Activated naive CD4-positive, alpha-beta T cell treated with anti-CD3 and anti-CD28 coated beads, Interleukin-2, amount 50 U/mL, for 72 hours (primary cell): ENCODE measurements around the gene APBA1. TPM values are rescaled to one million over a fixed set of nuclear protein-coding genes. Genes with fewer than 3 reads are reported as not detected.
"Not testable (repeated sequence)": the region's sequence is repeated elsewhere in the genome, so short reads cannot be mapped to it uniquely, and the experiment has no call there.

Experiments used
- ATAC-seq, 2 donors: fragments of 150-1000 bp; cut with Tn5 transposase; 2 replicates each; pipeline ENCODE4 v1.10.0; 2021; ENCODE audit warnings: mild to moderate bottlenecking in 2 of 2, moderate library complexity in 2 of 2
- DNase-seq, 2 donors: peaks; one replicate each; pipeline ENCODE4 v3.0.0; 2021 to 2022; ENCODE audit warnings: low spot score in 2 of 2
- H3K27ac Mint-ChIP-seq, 2 donors: one replicate each; pipeline ENCODE4 v1.8.0; 2022; ENCODE audit warnings: mild to moderate bottlenecking in 2 of 2, mixed read lengths in 2 of 2
- H3K36me3 Mint-ChIP-seq, 2 donors: one replicate each; pipeline ENCODE4 v1.8.0; 2022; ENCODE audit warnings: mixed read lengths in 2 of 2
- H3K9me3 Mint-ChIP-seq, 2 donors: one replicate each; pipeline ENCODE4 v1.8.0; 2022; ENCODE audit warnings: mixed read lengths in 2 of 2
- total RNA-seq, 2 donors: library from RNA; stranded (reverse); gene quantifications; one replicate each; pipeline ENCODE4 v1.2.3, GENCODE V29; 2022

Gene APBA1
- total RNA-seq, 2 donors from 2014 or later, result 4.2 TPM; not detected in 1

DNA sequence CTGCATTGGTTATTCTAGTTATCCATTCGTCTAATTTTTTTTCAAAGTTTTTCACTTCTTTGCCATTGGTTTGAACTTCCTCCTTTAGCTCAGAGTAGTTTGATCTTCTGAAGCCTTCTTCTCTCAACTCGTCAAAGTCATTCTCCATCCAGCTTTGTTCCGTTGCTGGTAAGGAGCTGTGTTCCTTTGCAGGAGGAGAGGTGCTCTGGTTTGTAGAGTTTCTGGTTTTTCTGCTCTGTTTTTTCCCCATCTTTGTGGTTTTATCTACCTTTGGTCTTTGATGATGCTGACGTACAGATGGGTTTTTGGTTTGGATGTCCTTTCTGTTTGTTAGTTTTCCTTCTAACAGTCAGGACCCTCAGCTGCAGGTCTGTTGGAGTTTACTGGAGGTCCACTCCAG, 232.5 kb downstream of the APBA1 start:
- not testable (repeated sequence) for ATAC-seq, DNase-seq, H3K9me3 Mint-ChIP-seq, H3K36me3 Mint-ChIP-seq, H3K27ac Mint-ChIP-seq

DNA sequence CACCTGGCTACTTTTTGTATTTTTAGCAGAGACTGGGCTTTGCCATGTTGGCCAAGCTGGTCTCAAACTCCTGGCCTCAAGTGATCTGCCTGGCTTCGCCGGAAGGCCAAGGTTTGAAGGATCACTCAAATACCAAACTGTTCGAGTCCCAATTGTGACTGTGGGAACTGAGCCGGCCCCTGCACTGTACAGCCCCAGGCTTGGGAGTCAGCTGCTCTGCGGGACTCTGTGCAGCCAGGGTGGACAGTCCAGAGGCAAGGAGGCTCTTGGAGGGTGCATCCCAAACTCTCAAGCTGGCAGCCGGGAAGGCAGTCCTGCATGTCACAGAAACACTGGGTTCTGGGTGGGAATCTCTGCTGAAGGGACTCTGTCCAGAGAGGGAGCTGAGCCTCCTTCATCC, 238.2 kb downstream of the APBA1 start:
- Mint-ChIP-seq H3K9me3 (no peaks in the 10 kb centered on the region), H3K36me3 (no peaks in the 10 kb centered on the region), H3K27ac (no peak overlapping the region)
- no peak for ATAC-seq
- DNase-seq, result no peak

DNA sequence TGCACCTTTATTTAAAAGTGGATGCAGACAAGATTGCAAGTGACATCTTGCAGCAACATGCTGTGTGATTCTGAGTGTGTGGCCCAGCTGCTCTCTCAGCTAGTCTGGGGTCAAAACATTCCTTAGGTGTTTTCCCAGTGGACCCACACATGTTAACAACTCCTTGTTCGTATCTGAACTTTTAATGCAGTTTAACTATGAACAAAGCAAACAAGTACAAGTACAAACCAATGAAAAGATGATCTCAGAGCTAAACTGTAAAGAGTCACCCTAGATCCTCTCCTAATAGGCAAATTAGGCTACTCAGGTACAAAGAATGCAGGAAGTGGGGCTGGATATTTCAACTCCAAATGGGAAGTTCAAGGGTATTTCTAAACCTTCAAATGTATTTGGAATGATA, 238.8 kb downstream of the APBA1 start:
- DNase-seq (no peak), ATAC-seq (no peak)
- Mint-ChIP-seq H3K9me3 (no peaks in the 10 kb centered on the region), H3K27ac (no peak overlapping the region), H3K36me3 (no peaks in the 10 kb centered on the region)

DNA sequence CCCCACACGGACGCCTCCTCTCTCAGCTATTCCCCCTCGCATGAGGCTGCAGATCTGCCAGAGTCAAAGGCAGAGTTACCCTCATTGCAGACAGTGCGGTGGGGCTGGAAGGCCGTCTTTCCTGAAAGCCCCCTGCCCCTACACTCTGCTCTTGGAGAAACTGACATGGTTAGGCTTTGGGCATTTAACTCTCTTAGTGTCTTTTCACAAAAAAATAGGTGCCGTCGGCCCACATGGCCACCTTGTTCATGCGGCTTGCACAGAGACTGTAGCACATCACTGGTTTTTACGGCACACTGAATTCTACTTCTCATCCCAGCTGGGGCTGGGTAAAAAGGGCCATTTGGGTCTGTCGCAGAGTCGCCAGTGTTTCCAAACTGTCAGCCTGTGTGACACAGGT, 239.5 kb downstream of the APBA1 start:
- Mint-ChIP-seq H3K27ac (no peak overlapping the region), H3K9me3 (no peaks in the 10 kb centered on the region), H3K36me3 (no peaks in the 10 kb centered on the region)
- ATAC-seq, result no peak
- no peak for DNase-seq

DNA sequence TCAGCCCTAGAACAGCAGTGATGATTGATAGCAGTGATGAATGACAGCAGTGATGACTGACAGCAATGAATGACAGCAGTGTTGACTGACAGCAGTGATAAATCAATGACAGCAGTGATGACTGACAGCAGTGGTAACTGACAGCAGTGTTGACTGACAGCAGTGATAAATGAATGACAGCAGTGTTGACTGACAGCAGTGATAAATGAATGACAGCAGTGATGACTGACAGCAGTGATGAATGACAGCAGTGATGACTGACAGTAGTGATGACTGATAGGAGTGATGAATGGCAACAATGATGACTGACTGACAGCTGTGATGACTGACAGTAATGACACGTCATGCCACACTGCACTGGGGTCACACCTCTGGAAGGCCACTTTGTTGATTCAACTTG, 240.4 kb downstream of the APBA1 start:
- ATAC-seq, result peak in 1 of 2 donors; percentile 37
- no peaks in the 10 kb centered on the region for H3K36me3 Mint-ChIP-seq
- no peak for DNase-seq
- no peak overlapping the region for H3K27ac Mint-ChIP-seq
- H3K9me3 Mint-ChIP-seq, result no peaks in the 10 kb centered on the region

DNA sequence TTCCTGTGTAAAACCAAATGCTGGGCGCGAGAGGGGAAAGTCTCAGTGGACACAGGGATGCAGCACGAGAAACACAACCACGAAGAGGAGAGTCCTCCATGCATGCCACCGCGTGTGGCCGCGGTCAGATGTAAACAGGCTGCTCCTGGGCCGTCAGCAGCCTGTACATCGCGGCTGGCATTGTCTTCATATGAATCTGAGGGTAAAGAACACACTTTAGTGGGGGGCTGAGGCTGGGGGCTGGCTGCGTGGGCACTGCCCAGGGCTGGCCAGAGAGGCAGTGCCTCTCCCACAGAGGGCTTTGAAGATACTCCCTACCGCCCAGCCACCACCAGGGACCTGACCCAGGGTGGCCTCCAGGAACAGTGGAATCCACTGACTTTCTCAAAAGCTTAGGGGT, 241.0 kb downstream of the APBA1 start:
- DNase-seq, result no peak
- Mint-ChIP-seq H3K9me3 (no peaks in the 10 kb centered on the region), H3K36me3 (no peaks in the 10 kb centered on the region), H3K27ac (no peak overlapping the region)
- no peak for ATAC-seq

DNA sequence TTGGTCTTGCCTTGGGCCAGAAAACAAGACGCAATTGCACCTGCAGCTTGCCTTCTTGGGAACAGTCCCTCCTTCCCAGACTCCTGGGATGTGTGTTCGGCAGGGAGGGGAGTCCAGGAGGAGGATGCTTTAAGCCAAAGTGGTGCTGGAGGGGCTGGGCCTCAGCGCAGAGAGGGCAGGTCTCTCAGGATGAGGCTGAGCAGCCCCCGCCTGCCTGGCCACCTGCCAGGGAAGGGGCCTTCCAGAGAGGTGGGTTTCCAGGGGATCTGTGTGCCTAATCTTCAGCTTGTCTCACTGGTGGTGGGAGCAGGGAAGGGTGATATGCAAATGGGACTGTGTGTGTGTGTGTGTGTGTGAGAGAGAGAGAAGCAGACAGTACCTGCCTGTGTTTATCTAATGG, 242.0 kb downstream of the APBA1 start:
- H3K9me3 Mint-ChIP-seq, result no peaks in the 10 kb centered on the region
- DNase-seq (no peak), ATAC-seq (no peak)
- no peaks in the 10 kb centered on the region for H3K36me3 Mint-ChIP-seq
- H3K27ac Mint-ChIP-seq, result peak overlapping the region in 1 of 2 donors; percentile 2

DNA sequence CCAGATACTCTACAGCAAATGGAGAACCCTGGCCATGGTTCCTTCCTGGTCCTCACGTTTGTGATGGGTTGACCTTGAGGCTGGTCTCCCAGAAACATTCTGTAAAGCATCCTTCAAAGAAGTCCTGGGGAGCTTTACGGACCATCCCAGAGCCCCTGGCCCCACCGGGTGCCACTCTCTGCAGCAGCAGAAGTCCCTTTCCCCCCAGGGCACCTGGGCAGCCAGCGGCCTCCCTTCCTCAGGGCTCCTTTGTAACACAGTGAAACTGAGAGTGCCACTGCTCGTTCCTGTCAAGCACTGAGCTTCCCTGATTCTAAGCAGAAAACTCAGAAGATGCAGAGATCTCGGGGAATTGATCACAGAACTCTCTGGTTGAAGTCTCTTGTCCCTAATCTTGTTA, 242.9 kb downstream of the APBA1 start:
- Mint-ChIP-seq H3K27ac (no peak overlapping the region), H3K36me3 (no peaks in the 10 kb centered on the region), H3K9me3 (no peaks in the 10 kb centered on the region)
- DNase-seq, result no peak
- ATAC-seq, result no peak

DNA sequence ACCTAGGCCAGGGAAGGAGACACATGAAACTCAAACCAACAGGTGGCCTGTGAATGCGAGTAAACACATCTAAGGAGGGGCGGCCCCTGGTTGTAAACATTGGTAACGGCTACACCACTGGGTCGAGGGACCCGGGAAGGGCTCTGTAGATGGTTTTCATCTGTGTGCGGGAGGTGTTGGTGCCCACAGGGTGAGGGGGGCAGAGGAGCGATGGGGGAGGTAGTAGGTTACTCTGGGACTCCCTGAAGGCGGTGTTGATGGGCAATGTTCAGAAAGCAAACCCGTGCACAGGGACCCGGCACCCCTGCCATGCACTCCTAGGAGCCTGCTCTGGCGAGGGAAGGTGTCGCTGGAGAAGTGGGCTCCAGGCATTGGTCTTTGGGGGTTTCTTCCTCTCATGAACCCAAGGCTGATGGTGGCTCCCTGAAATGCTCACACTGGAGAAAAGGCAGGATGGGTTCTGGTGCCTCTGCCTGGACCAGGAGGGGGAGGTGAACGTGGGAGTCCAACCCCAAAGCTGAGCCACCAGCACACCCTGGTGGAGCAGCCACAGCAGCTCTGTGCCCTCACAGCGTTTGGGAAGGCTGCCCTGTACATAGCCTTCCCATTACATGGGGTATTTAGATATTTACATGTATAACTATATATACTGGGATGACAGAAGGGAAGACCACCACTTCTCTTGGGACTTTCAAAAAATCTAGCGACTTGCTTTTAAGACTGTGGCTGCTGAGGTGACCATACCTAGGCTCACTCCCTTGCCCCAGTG, 244.0 kb downstream of the APBA1 start:
- DNase-seq, result no peak
- H3K36me3 Mint-ChIP-seq, result no peaks in the 10 kb centered on the region
- no peaks in the 10 kb centered on the region for H3K9me3 Mint-ChIP-seq
- ATAC-seq, result no peak
- no peak overlapping the region for H3K27ac Mint-ChIP-seq

DNA sequence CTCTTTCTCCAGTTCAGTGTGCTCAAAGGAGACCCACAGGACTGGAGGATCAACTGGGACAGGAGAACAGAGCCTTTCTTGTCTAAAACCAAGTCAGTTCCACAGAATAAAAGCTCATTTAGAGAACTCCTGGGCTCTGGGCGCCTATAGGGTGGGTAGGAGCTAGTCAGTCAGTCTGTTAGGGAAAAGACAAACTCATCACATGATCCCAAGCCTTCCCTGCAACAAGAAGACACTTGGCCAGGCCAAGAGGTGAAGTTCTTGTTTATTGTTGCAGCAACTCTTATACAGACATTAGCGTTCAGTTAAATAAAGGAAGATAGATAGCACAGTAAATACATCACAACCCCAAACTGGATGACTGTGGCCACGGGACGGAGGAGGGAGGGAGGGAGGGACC, 244.9 kb downstream of the APBA1 start:
- Mint-ChIP-seq H3K36me3 (no peaks in the 10 kb centered on the region), H3K9me3 (no peaks in the 10 kb centered on the region), H3K27ac (no peak overlapping the region)
- ATAC-seq (no peak), DNase-seq (no peak)

DNA sequence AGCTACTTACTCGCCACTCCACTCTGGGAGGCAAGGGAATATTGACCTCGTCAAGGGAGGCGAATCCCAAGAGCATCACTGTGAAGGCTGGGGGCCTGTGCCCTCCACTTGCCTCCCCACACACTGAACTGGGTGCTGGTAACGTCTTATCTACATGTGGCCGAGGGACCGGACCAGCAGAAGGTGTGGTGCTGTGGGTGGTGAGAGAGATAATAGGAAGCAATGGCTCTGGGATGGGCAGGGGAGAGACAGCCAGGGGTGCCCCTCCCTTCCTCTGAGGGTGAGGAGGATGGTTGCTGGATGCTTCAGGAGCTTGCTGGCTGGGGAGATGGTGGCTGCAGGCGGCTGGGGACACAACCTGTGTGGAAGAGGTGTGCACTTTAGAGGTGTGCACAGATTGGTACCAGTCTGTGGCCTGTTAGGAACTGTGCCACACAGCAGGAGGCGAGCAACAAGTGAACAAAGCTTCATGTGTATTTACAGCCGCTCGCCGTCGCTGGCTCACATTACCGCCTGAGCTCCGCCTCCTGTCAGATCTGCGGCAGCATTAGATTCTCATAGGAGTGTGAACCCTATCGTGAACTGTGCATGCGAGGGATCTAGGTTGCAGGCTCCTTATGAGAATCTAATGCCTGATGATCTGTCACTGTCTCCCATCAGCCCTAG, 246.9 kb downstream of the APBA1 start:
- DNase-seq (no peak), ATAC-seq (no peak)
- H3K36me3 Mint-ChIP-seq, result no peaks in the 10 kb centered on the region
- H3K9me3 Mint-ChIP-seq, result no peaks in the 10 kb centered on the region
- H3K27ac Mint-ChIP-seq, result no peak overlapping the region

DNA sequence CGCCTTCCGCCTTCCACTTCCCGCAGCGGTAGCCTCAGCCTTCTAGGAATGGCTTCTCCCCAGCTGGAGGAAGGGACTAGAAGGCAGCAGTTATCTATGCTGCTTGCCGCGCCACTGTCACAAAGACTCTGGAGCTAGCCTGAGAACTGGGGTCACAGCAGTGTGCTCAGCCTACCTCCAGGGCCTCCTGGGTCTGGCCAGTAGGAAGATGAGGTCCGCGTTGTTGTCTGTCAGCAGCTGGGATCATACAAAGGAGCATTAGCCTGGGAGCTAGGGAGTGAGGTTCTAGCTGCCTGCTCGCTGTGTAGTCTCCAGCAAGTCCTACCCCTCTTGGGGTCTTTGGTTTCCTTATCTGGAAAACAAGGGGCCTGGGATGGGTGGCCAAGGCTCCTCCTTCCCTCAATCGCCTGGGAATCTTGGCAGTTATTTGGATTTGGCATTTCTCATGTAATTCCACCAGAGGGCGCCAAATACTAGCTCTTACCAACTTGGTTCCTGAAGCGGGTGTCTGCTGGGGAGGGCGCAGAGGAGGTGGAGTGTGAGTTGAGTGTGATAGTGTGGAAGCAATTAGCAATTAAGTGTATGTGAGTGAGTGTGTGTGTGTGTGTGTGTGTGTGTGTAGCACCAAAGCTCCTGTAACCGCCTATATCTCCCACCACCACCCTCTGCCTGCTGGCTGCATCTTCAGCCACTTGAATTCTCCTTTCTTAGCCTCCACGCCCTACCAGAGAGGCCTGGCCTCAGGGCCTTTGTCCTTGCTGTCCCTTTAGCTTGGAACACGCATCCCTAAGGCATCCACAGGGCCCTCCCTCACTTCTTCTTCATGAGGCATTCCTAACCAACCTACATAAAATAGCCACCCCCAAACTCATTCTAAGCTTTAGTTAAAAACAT, 250.0 kb downstream of the APBA1 start:
- DNase-seq, result peak in 1 of 2 donors; percentile 57
- Mint-ChIP-seq H3K36me3 (no peaks in the 10 kb centered on the region), H3K9me3 (no peaks in the 10 kb centered on the region), H3K27ac (no peak overlapping the region)
- ATAC-seq, result peak; percentile 36 to 44

DNA sequence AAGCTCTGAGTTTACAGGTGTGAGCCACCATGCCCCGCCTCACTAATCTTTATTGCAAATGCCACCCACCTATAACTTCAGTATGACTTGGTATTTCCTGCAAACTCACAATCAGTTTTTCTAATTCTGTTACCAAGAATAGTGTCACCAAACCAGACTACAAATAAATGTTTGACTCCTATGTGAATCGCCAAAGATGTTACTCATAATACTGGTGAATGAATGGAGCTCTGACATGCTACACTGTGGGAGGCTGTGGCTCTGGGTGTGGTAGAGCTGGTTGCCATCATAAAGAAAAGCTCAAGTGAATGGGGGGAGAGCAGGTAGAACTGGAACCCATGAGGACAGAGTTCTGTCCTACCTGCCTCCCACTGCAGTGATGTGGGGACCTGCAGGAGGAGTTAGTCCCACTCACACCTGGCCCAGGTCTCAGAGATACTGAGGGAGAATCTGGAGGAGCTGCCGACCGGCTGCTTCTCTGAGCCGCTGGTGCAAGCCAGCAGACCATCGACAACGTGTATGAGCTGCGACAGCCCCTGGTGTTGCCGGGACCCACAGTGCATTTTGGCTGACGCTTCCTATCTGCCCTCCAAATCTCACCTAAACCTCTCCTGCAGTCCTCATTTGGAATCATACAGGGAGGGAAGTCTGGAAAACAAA, 251.4 kb downstream of the APBA1 start:
- ATAC-seq, result peak in 1 of 2 donors; percentile 94

DNA sequence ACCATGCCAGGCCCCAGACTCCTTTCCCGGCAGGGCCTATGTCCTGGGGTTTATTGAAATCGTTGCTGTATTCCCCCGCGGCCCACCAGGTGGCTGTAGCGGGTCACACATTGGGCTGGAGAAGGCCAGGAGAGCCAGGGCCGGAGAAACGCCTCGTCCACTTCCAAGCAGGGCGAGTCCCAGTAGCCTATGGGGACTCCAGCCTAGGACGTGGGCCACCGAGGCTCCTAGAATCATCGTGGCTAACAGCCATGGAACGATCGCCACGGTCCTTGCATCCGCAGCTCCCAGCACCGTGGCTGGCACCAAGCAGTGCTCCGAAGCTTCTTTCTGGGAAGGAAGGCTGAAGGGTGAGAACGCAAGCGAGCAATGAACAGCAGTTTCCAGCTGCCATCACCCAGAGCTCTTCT, 259.4 kb downstream of the APBA1 start:
- no peaks in the 10 kb centered on the region for H3K36me3 Mint-ChIP-seq
- no peak for ATAC-seq
- no peak overlapping the region for H3K27ac Mint-ChIP-seq
- H3K9me3 Mint-ChIP-seq, result no peaks in the 10 kb centered on the region
- DNase-seq, result no peak

More for the DNA sequence above, 251.4 kb downstream of the APBA1 start:
- H3K9me3 Mint-ChIP-seq, result no peaks in the 10 kb centered on the region
- no peak overlapping the region for H3K27ac Mint-ChIP-seq
- no peaks in the 10 kb centered on the region for H3K36me3 Mint-ChIP-seq
- DNase-seq, result no peak

DNA sequence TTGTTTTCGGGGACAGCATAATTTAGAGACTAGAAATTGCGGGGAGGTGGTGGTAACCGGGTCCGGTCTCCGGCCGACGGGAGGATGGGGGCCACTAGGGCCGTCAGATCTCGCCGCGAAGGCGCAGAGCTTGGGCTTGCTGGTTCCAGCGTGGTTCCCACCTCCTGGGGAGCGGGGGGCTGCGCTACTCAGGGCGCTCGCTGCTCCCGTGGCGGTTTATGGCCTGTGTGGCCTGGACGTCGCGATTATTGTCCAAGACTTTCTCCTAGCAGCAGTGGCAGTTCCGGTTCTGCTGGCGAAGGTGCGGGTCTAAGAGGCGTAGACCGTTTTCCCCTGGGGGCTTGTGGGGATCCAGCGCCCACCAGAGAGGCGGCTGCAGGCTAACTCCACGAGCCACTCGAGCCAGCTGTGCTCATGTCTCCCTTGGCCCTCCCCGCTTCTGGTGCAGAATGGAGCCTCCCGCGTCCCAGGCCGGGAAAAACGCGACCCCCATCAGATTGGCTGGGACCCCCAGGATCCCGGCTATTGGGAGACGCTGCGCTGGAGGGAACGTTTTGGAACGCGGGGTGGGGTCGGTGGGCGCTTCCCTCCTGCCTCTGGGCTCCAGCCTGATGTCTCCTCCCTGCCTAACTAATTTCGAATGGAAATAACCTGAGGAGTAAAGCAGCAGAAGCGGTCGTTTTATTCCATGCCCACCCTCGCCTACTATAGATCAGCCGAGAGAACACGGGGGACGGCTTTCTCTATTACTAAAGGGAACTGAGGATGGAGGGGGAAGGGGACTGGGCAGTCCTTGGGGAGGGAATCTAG, 260.0 kb downstream of the APBA1 start:
- ATAC-seq (no peak), DNase-seq (no peak)
- H3K27ac Mint-ChIP-seq, result no peak overlapping the region
- no peaks in the 10 kb centered on the region for H3K36me3 Mint-ChIP-seq
- no peaks in the 10 kb centered on the region for H3K9me3 Mint-ChIP-seq

DNA sequence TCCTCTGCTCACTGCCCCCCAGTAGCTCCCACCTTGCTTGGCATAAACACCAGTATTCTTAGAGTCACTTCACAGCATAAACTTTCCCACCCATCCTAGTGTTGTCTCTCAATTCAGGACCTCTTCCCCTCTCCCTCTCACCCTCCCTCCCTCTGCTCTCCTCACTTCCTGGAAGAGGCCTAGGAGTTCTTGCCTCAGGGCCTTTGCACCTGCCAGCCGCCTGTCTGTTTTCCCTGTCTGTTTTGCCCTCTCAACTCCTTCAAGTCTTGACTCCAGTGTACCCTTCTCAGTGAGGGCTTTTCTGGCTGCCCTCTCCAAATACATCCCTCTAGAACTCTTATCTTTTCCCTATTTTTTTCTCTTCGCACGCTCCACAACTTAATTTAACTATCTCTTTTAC, 260.9 kb downstream of the APBA1 start:
- ATAC-seq, result no peak
- no peaks in the 10 kb centered on the region for H3K36me3 Mint-ChIP-seq
- no peak overlapping the region for H3K27ac Mint-ChIP-seq

More for the DNA sequence above, 260.9 kb downstream of the APBA1 start:
- no peaks in the 10 kb centered on the region for H3K9me3 Mint-ChIP-seq
- DNase-seq, result no peak
